GM23338 (cell line): ENCODE measurements around the gene FOXI2. TPM values are rescaled to one million over a fixed set of nuclear protein-coding genes. Genes with fewer than 3 reads are reported as not detected.

Experiments used
- ATAC-seq: fragments of 200-7000 bp; cut with Tn5 transposase; 3 replicates; pipeline ENCODE4 v1.9.1; 2020
- DNase-seq: peaks from one replicate; pipeline ENCODE4 v3.0.0-alpha.2; 2015; ENCODE audit warnings: low spot score
- H2AFZ ChIP-seq: fragments of 200-600 bp; sonication (generic); 2 replicates; pipeline ENCODE4 v1.8.0; 2016; ENCODE audit warnings: antibody characterized with exemption, mild to moderate bottlenecking, moderate library complexity
- H3F3A ChIP-seq: fragments of 200-600 bp; sonication (generic); replicated peaks from 2 replicates; pipeline ENCODE4 v1.8.0; 2017; ENCODE audit warnings: antibody characterized with exemption, mixed run types, low read depth
- H3K27ac ChIP-seq: fragments of 200-600 bp; sonication (generic); 2 replicates; pipeline ENCODE4 v1.6.1; 2016; ENCODE audit warnings: low read depth
- H3K27me3 ChIP-seq: fragments of 200-600 bp; sonication (generic); 2 replicates; pipeline ENCODE4 v1.8.0; 2016; ENCODE audit warnings: mild to moderate bottlenecking, mixed run types, moderate library complexity; ENCODE audit not compliant: insufficient read depth
- H3K36me3 ChIP-seq: fragments of 200-600 bp; sonication (generic); 2 replicates; pipeline ENCODE4 v1.8.0; 2016; ENCODE audit warnings: mild to moderate bottlenecking; ENCODE audit not compliant: insufficient read depth
- H3K4me1 ChIP-seq: fragments of 200-600 bp; sonication (generic); 2 replicates; pipeline ENCODE4 v1.8.0; 2016; ENCODE audit warnings: mild to moderate bottlenecking, moderate library complexity; ENCODE audit not compliant: insufficient read depth
- H3K4me2 ChIP-seq: fragments of 200-600 bp; sonication (generic); 2 replicates; pipeline ENCODE4 v1.7.1; 2017; ENCODE audit warnings: mixed run types
- H3K4me3 ChIP-seq: fragments of 200-600 bp; sonication (generic); 2 replicates; pipeline ENCODE4 v1.6.1; 2016; ENCODE audit warnings: mixed run types
- H3K79me2 ChIP-seq: fragments of 200-600 bp; sonication (generic); replicated peaks from 2 replicates; pipeline ENCODE4 v1.8.0; 2017; ENCODE audit warnings: mild to moderate bottlenecking; ENCODE audit not compliant: insufficient read depth
- H3K9me2 ChIP-seq: fragments of 200-600 bp; sonication (generic); 2 replicates; pipeline ENCODE4 v1.8.0; 2017; ENCODE audit not compliant: insufficient read depth
- H4K20me1 ChIP-seq: fragments of 200-600 bp; sonication (generic); replicated peaks from 2 replicates; pipeline ENCODE4 v1.8.0; 2017; ENCODE audit warnings: mild to moderate bottlenecking; ENCODE audit not compliant: insufficient read depth
- H3K27ac Mint-ChIP-seq: 2 replicates; pipeline ENCODE4 v1.8.0; 2020; ENCODE audit warnings: inconsistent platforms, mild to moderate bottlenecking, moderate library complexity, mixed read lengths
- H3K27me3 Mint-ChIP-seq: 3 replicates; pipeline ENCODE4 v1.8.0; 2022; ENCODE audit warnings: low read depth, mild to moderate bottlenecking, moderate library complexity, mixed read lengths, inconsistent platforms; ENCODE audit not compliant: insufficient read depth, poor library complexity
- H3K36me3 Mint-ChIP-seq: 3 replicates; pipeline ENCODE4 v1.8.0; 2021; ENCODE audit warnings: low read depth, mild to moderate bottlenecking, inconsistent platforms, moderate library complexity, mixed read lengths
- H3K4me1 Mint-ChIP-seq: 3 replicates; pipeline ENCODE4 v1.8.0; 2020; ENCODE audit warnings: mild to moderate bottlenecking, inconsistent platforms, mixed read lengths
- H3K4me3 Mint-ChIP-seq: 3 replicates; pipeline ENCODE4 v1.8.0; 2021; ENCODE audit warnings: moderate library complexity, mild to moderate bottlenecking, inconsistent platforms, mixed read lengths
- H3K9me3 Mint-ChIP-seq: 3 replicates; pipeline ENCODE4 v1.8.0; 2020; ENCODE audit warnings: moderate library complexity, mild to moderate bottlenecking, inconsistent platforms, mixed read lengths
- CREB1 ChIP-seq: fragments of 250-450 bp; sonication (Bioruptor Pico); IDR thresholded peaks from 2 replicates; pipeline ENCODE4 v1.5.0; 2020; ENCODE audit warnings: low read depth, mild to moderate bottlenecking, moderate library complexity
- EZH2 ChIP-seq: fragments of 200-600 bp; sonication (generic); IDR thresholded peaks from one replicate; pipeline ENCODE4 v1.8.0; 2017; ENCODE audit warnings: antibody characterized with exemption, mild to moderate bottlenecking, low read depth; ENCODE audit not compliant: unreplicated experiment
- POLR2AphosphoS5 ChIP-seq: IDR thresholded peaks from 2 replicates; pipeline ENCODE4 v1.6.1; 2016; ENCODE audit warnings: antibody characterized with exemption, low read depth
- REST ChIP-seq: IDR thresholded peaks from one replicate; pipeline ENCODE4 v1.6.1; 2018; ENCODE audit warnings: antibody characterized with exemption; ENCODE audit not compliant: unreplicated experiment
- ZNF114 ChIP-seq: fragments of 250-450 bp; sonication (Bioruptor Pico); IDR thresholded peaks from 2 replicates; pipeline ENCODE4 v1.5.0; 2020; ENCODE audit warnings: mild to moderate bottlenecking, moderate library complexity
- polyA plus RNA-seq: library from polyadenylated mRNA; unstranded; fragments of >200 nt; fragmentation: Nextera tagmentation; extraction: Ambion mirVana; gene quantifications from 2 replicates; pipeline ENCODE4 v1.2.1, GENCODE V29; 2016
- total RNA-seq: library from RNA; depleted of rRNA; stranded (reverse); fragments of >200 nt; shearing (Covaris generic); gene quantifications from 2 replicates; pipeline ENCODE4 v1.2.3, GENCODE V29; 2014
- TF ChIP-seq, protein P1 (sequence below): IDR thresholded peaks from 2 replicates; pipeline ENCODE4 v1.6.1; 2016; ENCODE audit warnings: antibody characterized with exemption
- TF ChIP-seq, protein P2 (sequence below), 2 experiments: fragments of 200-600 bp in 1 of 2; sonication (generic) in 1 of 2; conservative IDR thresholded peaks; 2 replicates each; pipeline versions ENCODE4 v1.5.1 to v1.6.1; 2016 to 2017; ENCODE audit warnings: antibody characterized with exemption in 2 of 2, low read depth in 2 of 2, mild to moderate bottlenecking in 2 of 2, moderate library complexity in 1 of 2
- TF ChIP-seq, protein P3 (sequence below): fragments of 250-450 bp; sonication (Bioruptor Pico); IDR thresholded peaks from 2 replicates; pipeline ENCODE4 v1.5.0; 2020; ENCODE audit warnings: mild to moderate bottlenecking, moderate library complexity

Gene FOXI2
- total and polyA plus RNA-seq, 2 experiments from 2014 or later = 0.74 to 1.3 TPM

DNA sequence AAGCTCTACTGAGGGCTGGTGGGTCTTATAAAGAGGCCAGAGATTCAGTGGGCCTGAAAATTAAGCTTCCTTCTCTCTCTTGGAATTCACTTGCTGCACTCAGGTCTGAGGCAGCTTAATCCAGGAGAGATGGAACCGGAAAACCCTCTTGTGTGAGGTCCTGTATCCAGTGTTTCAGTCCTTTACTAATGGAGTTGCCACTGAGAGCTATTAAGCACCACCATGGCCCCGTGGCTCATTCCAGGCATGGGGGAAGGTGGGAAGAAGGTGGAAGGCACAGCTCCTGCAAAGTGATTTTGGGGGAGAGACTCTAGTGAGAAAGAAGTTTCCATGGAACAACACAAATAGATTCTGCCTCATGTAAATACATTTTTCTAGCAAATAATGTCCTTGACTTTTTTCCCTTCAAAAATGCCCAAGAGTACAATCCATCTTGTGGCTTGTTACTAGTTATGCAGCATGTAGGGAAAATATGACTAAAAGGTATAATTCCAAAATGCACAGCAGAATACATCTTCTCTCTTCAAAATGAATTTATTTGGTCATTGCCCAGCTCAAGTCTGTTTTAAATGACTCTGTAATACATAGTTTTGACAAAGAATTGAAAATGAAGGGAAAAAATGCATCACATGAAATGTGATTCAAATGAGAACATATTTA lies 46.7 kb upstream of the FOXI2 start (continued):
- TF ChIP-seq, protein P1, sequence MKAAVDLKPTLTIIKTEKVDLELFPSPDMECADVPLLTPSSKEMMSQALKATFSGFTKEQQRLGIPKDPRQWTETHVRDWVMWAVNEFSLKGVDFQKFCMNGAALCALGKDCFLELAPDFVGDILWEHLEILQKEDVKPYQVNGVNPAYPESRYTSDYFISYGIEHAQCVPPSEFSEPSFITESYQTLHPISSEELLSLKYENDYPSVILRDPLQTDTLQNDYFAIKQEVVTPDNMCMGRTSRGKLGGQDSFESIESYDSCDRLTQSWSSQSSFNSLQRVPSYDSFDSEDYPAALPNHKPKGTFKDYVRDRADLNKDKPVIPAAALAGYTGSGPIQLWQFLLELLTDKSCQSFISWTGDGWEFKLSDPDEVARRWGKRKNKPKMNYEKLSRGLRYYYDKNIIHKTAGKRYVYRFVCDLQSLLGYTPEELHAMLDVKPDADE = no peak
- TF ChIP-seq POLR2AphosphoS5 (no peak), REST (no peak), ZNF114 (CRISPR knock-in tag) (no peak)
- TF ChIP-seq, protein P2, sequence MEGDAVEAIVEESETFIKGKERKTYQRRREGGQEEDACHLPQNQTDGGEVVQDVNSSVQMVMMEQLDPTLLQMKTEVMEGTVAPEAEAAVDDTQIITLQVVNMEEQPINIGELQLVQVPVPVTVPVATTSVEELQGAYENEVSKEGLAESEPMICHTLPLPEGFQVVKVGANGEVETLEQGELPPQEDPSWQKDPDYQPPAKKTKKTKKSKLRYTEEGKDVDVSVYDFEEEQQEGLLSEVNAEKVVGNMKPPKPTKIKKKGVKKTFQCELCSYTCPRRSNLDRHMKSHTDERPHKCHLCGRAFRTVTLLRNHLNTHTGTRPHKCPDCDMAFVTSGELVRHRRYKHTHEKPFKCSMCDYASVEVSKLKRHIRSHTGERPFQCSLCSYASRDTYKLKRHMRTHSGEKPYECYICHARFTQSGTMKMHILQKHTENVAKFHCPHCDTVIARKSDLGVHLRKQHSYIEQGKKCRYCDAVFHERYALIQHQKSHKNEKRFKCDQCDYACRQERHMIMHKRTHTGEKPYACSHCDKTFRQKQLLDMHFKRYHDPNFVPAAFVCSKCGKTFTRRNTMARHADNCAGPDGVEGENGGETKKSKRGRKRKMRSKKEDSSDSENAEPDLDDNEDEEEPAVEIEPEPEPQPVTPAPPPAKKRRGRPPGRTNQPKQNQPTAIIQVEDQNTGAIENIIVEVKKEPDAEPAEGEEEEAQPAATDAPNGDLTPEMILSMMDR (conservative IDR thresholded peaks at IDR 0.05; ENCODE audit: low read depth in 2 of 2) = no peak

DNA sequence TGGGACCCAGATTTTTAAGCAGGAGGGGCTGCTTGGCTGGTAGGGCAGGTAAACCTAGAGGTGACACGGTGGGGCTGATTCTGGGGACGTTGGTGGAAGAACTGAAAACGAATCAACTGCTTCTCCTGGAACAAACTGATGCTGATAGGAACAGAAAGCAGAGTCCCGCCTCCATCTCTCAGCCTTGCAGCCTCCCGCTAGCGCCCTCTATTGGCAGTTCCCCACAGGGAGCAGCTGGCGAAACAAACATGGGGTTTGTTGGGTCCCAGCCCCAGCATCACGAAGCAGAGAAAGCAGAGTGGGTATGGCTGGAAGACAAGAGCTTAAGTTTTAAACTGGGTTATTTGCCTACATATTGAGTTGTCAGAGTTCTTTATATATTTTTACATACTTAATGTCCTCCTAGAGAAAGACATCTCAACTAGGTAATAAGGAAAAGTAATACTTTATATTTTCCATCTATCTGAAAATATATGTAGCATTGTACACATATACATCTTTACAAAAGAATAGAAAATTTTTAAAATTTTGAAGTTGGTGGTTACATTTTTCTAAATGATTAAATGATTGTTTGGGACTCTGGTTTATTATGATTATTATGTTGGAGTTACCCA lies 42.3 kb upstream of the FOXI2 start:
- peaks cover 26% of the 10 kb centered on the region for H3K4me1 ChIP-seq
- Mint-ChIP-seq H3K27ac (no peak overlapping the region), H3K4me1 (peaks cover 28% of the 10 kb centered on the region), H3K36me3 (peaks cover 3% of the 10 kb centered on the region; the same call in 1 of the 3 replicates), H3K4me3 (no peak overlapping the region), H3K27me3 (peaks cover 9% of the 10 kb centered on the region), H3K9me3 (no peaks in the 10 kb centered on the region)
- H3K27me3 ChIP-seq = no peaks in the 10 kb centered on the region
- peak overlapping the region; percentile 42; the same call in 1 of the 2 replicates for H3K4me2 ChIP-seq
- no peaks in the 10 kb centered on the region for H4K20me1 ChIP-seq
- ATAC-seq (peak; percentile 97), DNase-seq (peak; percentile 95)
- no peaks in the 10 kb centered on the region for H3F3A ChIP-seq
- H3K9me2 ChIP-seq = peaks cover 5% of the 10 kb centered on the region; the same call in 1 of the 2 replicates
- peak overlapping the region; percentile 79; the same call in 1 of the 2 replicates for H3K27ac ChIP-seq
- no peak overlapping the region; the same call in 1 of the 2 replicates for H2AFZ ChIP-seq
- no peaks in the 10 kb centered on the region for H3K79me2 ChIP-seq
- H3K36me3 ChIP-seq = no peaks in the 10 kb centered on the region
- 0 out of 2 replicates have a peak overlapping the region, but pooled peaks have one; percentile 15 for H3K4me3 ChIP-seq
- TF ChIP-seq EZH2 (no peak), CREB1 (CRISPR knock-in tag) (no peak)
- TF ChIP-seq, protein P3, sequence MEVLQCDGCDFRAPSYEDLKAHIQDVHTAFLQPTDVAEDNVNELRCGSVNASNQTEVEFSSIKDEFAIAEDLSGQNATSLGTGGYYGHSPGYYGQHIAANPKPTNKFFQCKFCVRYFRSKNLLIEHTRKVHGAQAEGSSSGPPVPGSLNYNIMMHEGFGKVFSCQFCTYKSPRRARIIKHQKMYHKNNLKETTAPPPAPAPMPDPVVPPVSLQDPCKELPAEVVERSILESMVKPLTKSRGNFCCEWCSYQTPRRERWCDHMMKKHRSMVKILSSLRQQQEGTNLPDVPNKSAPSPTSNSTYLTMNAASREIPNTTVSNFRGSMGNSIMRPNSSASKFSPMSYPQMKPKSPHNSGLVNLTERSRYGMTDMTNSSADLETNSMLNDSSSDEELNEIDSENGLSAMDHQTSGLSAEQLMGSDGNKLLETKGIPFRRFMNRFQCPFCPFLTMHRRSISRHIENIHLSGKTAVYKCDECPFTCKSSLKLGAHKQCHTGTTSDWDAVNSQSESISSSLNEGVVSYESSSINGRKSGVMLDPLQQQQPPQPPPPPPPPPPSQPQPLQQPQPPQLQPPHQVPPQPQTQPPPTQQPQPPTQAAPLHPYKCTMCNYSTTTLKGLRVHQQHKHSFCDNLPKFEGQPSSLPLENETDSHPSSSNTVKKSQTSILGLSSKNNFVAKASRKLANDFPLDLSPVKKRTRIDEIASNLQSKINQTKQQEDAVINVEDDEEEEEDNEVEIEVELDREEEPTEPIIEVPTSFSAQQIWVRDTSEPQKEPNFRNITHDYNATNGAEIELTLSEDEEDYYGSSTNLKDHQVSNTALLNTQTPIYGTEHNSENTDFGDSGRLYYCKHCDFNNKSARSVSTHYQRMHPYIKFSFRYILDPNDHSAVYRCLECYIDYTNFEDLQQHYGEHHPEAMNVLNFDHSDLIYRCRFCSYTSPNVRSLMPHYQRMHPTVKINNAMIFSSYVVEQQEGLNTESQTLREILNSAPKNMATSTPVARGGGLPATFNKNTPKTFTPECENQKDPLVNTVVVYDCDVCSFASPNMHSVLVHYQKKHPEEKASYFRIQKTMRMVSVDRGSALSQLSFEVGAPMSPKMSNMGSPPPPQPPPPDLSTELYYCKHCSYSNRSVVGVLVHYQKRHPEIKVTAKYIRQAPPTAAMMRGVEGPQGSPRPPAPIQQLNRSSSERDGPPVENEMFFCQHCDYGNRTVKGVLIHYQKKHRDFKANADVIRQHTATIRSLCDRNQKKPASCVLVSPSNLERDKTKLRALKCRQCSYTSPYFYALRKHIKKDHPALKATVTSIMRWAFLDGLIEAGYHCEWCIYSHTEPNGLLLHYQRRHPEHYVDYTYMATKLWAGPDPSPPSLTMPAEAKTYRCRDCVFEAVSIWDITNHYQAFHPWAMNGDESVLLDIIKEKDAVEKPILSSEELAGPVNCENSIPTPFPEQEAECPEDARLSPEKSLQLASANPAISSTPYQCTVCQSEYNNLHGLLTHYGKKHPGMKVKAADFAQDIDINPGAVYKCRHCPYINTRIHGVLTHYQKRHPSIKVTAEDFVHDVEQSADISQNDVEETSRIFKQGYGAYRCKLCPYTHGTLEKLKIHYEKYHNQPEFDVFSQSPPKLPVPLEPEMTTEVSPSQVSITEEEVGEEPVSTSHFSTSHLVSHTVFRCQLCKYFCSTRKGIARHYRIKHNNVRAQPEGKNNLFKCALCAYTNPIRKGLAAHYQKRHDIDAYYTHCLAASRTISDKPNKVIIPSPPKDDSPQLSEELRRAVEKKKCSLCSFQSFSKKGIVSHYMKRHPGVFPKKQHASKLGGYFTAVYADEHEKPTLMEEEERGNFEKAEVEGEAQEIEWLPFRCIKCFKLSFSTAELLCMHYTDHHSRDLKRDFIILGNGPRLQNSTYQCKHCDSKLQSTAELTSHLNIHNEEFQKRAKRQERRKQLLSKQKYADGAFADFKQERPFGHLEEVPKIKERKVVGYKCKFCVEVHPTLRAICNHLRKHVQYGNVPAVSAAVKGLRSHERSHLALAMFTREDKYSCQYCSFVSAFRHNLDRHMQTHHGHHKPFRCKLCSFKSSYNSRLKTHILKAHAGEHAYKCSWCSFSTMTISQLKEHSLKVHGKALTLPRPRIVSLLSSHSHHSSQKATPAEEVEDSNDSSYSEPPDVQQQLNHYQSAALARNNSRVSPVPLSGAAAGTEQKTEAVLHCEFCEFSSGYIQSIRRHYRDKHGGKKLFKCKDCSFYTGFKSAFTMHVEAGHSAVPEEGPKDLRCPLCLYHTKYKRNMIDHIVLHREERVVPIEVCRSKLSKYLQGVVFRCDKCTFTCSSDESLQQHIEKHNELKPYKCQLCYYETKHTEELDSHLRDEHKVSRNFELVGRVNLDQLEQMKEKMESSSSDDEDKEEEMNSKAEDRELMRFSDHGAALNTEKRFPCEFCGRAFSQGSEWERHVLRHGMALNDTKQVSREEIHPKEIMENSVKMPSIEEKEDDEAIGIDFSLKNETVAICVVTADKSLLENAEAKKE = 0 out of 2 replicates have a peak, but pooled peaks have one; percentile 20
